ENCODE measurements around the gene PEPD. TPM values are rescaled to one million over a fixed set of nuclear protein-coding genes. Genes with fewer than 3 reads are reported as not detected.
"Not testable (repeated sequence)": the region's sequence is repeated elsewhere in the genome, so short reads cannot be mapped to it uniquely, and the experiment has no call there.

PEPD gene
- total RNA-seq, 2 donors from 2014 or later = 18.7 to 25.7 TPM

DNA sequence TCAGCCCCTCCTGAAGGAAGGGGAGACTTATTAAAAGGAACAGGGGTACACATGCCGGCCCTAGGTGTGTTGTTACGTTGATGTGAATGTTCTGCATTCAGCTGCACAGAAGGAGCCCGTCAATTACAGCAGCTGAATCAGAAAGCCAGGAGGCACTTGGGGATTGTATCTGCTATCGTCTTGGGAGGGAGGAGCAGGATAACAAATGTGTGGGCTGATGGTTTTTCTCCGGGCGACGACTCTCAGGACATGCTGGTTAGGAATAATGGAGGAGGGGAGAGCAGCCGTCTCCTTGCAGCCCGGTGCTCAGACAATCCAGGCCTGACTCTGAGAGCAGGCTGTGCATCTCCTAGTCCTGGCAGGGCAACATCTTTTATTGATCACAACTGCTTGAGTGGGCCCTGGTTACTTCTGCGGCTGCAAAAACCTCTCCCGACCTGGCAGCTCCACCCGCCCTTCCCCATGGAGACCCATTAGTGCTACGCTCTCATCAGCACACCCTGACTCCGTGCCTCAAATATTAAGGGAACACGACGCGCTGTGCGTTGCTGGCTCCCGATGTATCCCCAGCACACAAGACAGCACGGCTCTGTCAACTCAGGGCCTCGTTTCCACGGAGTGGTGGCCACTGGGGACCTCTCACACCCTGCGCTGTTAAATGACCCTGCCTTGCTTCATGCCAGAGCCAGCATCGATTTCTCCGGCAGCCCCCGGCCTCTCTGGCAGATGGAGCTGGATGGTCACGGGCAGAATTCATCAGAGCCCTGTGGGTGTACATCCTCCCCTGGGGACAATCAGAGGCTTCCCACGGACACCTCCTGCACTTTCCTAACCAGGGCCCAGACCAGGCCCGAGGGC, 25.3 kb downstream of the PEPD start:
- Mint-ChIP-seq H3K4me3 (no peak overlapping the region), H3K27ac (no peak overlapping the region), H3K4me1 (ENCODE audit: low read depth in 2 of 2) (peaks cover 0 to 4% of the 10 kb centered on the region in 2 donors), H3K27me3 (no peaks in the 10 kb centered on the region), H3K36me3 (no peaks in the 10 kb centered on the region), H3K9me3 (no peaks in the 10 kb centered on the region)
- DNase-seq (ENCODE audit: low spot score) (no peak), ATAC-seq (no peak)

DNA sequence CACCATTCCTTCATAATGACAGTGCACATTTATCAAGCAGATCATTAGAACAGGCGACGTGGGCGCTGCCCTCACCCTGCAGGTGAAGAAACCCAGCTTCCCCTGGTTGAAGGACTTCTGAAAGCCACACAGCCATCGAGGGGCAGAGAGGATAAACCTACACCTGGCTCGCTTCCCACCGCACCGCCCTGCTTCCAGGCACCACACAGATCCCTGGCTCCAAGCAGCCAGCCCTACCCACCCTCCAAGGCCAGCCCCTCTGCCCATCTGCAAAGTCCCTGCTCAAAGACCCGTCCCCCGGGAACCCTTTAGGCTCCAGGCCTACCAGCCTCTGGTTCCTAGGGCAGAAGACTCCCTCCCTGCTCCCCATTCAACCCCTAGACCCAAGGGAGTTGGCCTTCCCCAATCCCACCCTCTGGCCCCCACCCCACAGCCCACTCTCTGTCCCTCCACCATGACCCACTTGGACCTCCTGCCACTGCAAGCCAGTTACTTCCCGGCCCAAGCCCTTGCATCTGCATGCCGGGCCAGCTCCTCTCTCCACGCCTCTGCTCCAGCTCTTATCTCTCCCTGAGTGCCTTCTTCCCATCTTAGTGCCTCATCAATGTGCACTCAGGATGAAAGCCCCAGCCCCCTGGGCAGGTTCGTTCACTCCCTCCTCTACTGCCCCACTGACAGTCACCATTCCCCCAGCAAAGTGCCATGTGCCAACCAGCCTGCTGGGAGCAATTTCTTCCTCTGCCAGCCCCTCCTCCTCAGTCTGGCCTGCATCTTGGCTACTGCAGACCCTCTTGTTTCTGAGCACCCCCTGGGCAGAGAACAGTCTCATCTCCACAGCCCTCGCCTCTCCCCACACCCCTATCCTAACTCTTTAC, 28.0 kb downstream of the PEPD start:
- Mint-ChIP-seq H3K4me3 (no peak overlapping the region), H3K27me3 (no peaks in the 10 kb centered on the region), H3K4me1 (ENCODE audit: low read depth in 2 of 2) (peaks cover 0 to 4% of the 10 kb centered on the region in 2 donors), H3K9me3 (no peaks in the 10 kb centered on the region), H3K36me3 (no peaks in the 10 kb centered on the region), H3K27ac (no peak overlapping the region)
- DNase-seq (ENCODE audit: low spot score) (no peak), ATAC-seq (peak in 1 of 2 donors; percentile 25)

DNA sequence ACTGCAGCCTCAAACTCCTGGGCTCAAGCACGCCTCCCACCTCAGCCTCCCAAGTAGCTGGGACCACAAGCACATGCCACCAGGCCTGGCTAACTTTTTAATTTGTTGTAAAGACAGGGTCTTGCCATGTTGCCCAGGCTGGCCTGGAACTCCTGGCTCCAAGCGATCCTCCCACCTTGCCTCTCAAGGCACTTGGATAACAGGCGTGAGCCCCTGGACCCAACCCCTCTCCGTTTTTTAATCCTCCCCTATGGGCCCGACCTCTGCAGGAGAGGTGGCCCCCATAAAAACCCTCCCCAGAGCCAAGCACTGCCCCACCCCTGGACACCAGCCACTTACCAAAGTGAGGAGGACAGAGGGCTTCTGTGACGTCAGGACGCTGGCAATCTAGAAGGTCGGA, 28.6 kb downstream of the PEPD start:
- no peak for ATAC-seq
- no peaks in the 10 kb centered on the region for H3K27me3 Mint-ChIP-seq
- H3K4me3 Mint-ChIP-seq = no peak overlapping the region
- H3K9me3 Mint-ChIP-seq = no peaks in the 10 kb centered on the region
- H3K4me1 Mint-ChIP-seq (ENCODE audit: low read depth in 2 of 2) = peaks cover 0 to 4% of the 10 kb centered on the region in 2 donors
- DNase-seq (ENCODE audit: low spot score) = no peak
- no peaks in the 10 kb centered on the region for H3K36me3 Mint-ChIP-seq
- no peak overlapping the region for H3K27ac Mint-ChIP-seq

- no peak overlapping the region for H3K27ac Mint-ChIP-seq
- ATAC-seq (no peak), DNase-seq (ENCODE audit: low spot score) (no peak)
- no peaks in the 10 kb centered on the region for H3K27me3 Mint-ChIP-seq
- H3K36me3 Mint-ChIP-seq = no peaks in the 10 kb centered on the region
- H3K9me3 Mint-ChIP-seq = no peaks in the 10 kb centered on the region
- peaks cover 0 to 4% of the 10 kb centered on the region in 2 donors for H3K4me1 Mint-ChIP-seq (ENCODE audit: low read depth in 2 of 2)
- H3K4me3 Mint-ChIP-seq = no peak overlapping the region
These were observed 29.5 kb downstream of the PEPD start for GRCh38 chr19:33492090-33492489.

- DNase-seq (ENCODE audit: low spot score); H3K9me3 Mint-ChIP-seq; H3K36me3 Mint-ChIP-seq: not testable (repeated sequence)
These were observed 31.0 kb downstream of the PEPD start for GRCh38 chr19:33490596-33490995.

GRCh38 chr19:33490041-33490451, 31.5 kb downstream of the PEPD start:
- DNase-seq (ENCODE audit: low spot score) (no peak), ATAC-seq (no peak)
- Mint-ChIP-seq H3K9me3 (no peaks in the 10 kb centered on the region), H3K4me3 (no peak overlapping the region), H3K27me3 (no peaks in the 10 kb centered on the region), H3K4me1 (ENCODE audit: low read depth in 2 of 2) (peaks cover 0 to 4% of the 10 kb centered on the region in 2 donors), H3K27ac (no peak overlapping the region), H3K36me3 (no peaks in the 10 kb centered on the region)

More at GRCh38 chr19:33490596-33490995, 31.0 kb downstream of the PEPD start:
- H3K27ac Mint-ChIP-seq; ATAC-seq; H3K27me3 Mint-ChIP-seq; H3K4me3 Mint-ChIP-seq; H3K4me1 Mint-ChIP-seq (ENCODE audit: low read depth in 2 of 2): not testable (repeated sequence)

DNA sequence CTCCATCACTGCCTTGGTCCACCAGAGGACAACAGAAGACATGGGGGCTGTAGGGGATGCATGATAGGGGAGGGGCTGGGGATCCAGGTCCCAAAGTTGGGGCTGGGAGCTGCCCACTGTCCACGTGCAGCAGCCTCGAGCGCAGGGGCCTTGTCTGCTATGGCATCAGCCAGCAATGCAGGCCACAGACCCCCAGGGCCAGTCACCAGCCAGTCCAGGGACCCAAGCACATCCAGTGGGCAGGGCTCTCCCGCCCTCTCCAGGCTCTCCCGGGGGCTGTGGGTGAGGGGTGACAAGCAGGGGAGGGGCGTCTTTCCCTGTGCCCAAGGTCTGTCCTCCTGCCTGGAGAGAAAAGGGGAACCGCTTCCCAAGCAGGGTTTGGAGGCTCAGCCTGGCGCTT, 32.8 kb downstream of the PEPD start:
- Mint-ChIP-seq H3K9me3 (no peaks in the 10 kb centered on the region), H3K27me3 (no peaks in the 10 kb centered on the region), H3K4me1 (ENCODE audit: low read depth in 2 of 2) (peaks cover 0 to 1% of the 10 kb centered on the region in 2 donors), H3K36me3 (peaks cover 6% of the 10 kb centered on the region), H3K27ac (no peak overlapping the region), H3K4me3 (no peak overlapping the region)
- ATAC-seq (no peak), DNase-seq (ENCODE audit: low spot score) (no peak)

- Mint-ChIP-seq H3K4me3 (no peak overlapping the region), H3K4me1 (ENCODE audit: low read depth in 2 of 2) (no peaks in the 10 kb centered on the region), H3K9me3 (no peaks in the 10 kb centered on the region), H3K27ac (no peak overlapping the region), H3K36me3 (peaks cover 8% of the 10 kb centered on the region), H3K27me3 (no peaks in the 10 kb centered on the region)
- DNase-seq (ENCODE audit: low spot score) (no peak), ATAC-seq (no peak)
These were observed 33.4 kb downstream of the PEPD start for GRCh38 chr19:33487901-33488800.

- H3K27me3 Mint-ChIP-seq = no peaks in the 10 kb centered on the region
- H3K4me1 Mint-ChIP-seq (ENCODE audit: low read depth in 2 of 2) = no peaks in the 10 kb centered on the region
- no peak overlapping the region for H3K27ac Mint-ChIP-seq
- no peak overlapping the region for H3K4me3 Mint-ChIP-seq
- H3K9me3 Mint-ChIP-seq = no peaks in the 10 kb centered on the region
- peaks cover 16% of the 10 kb centered on the region for H3K36me3 Mint-ChIP-seq
- peak; percentile 4 to 33 for ATAC-seq
- no peak for DNase-seq (ENCODE audit: low spot score)
These were observed 34.4 kb downstream of the PEPD start for GRCh38 chr19:33486936-33487811.

- Mint-ChIP-seq H3K27ac (no peak overlapping the region), H3K36me3 (peaks cover 16% of the 10 kb centered on the region), H3K9me3 (no peaks in the 10 kb centered on the region), H3K27me3 (no peaks in the 10 kb centered on the region), H3K4me1 (ENCODE audit: low read depth in 2 of 2) (no peaks in the 10 kb centered on the region), H3K4me3 (no peak overlapping the region)
- ATAC-seq (peak in 1 of 2 donors; percentile 21), DNase-seq (ENCODE audit: low spot score) (no peak)
These were observed 35.2 kb downstream of the PEPD start for GRCh38 chr19:33486407-33486806.

GRCh38 chr19:33484226-33484774, 37.3 kb downstream of the PEPD start:
- no peaks in the 10 kb centered on the region for H3K27me3 Mint-ChIP-seq
- H3K9me3 Mint-ChIP-seq = no peaks in the 10 kb centered on the region
- H3K4me1 Mint-ChIP-seq (ENCODE audit: low read depth in 2 of 2) = no peaks in the 10 kb centered on the region
- DNase-seq (ENCODE audit: low spot score) (no peak), ATAC-seq (no peak)
- no peak overlapping the region for H3K27ac Mint-ChIP-seq
- H3K36me3 Mint-ChIP-seq = peaks cover 26% of the 10 kb centered on the region
- no peak overlapping the region for H3K4me3 Mint-ChIP-seq

DNA sequence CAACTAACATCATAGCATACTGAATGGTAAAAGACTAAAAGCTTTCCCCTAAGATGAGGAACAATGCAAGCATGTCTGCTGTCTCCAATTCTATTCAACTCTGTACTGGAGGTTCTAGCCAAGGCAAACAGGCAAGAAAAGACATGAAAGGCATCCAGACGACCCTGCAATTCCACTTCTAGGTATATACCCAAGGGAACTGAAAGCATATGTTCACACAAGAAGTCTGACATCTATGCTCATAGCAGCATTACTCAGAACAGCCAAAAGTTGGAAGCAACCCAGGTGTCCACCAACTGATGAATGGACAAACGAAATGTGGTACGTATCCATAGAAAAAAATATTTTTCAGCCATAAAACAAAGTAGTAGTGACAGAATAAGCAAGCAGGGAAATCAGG, 39.1 kb downstream of the PEPD start:
- DNase-seq (ENCODE audit: low spot score) = no peak
- Mint-ChIP-seq H3K4me1 (ENCODE audit: low read depth in 2 of 2) (no peaks in the 10 kb centered on the region), H3K4me3 (no peak overlapping the region), H3K27ac (no peak overlapping the region), H3K36me3 (peaks cover 37% of the 10 kb centered on the region), H3K27me3 (no peaks in the 10 kb centered on the region), H3K9me3 (no peaks in the 10 kb centered on the region)
- ATAC-seq = no peak
